Fibroblast of lung (primary cell): ENCODE results near the gene TBL1XR1. TPM values are rescaled to one million over a fixed set of nuclear protein-coding genes. Genes with fewer than 3 reads are reported as not detected.

Experiments used
- DNase-seq, 2 donors: peaks; one replicate each; pipeline versions ENCODE4 v3.0.0 to v3.0.0-alpha.2; 2010; ENCODE audit warnings: low read depth in 2 of 2
- H2AFZ ChIP-seq: 2 replicates; pipeline ENCODE4 v1.5.1; 2012; ENCODE audit warnings: low read length, control low read depth, inconsistent platforms
- H3K27ac ChIP-seq: 2 replicates; pipeline ENCODE4 v1.5.1; 2011; ENCODE audit warnings: low read length, control low read depth; ENCODE audit not compliant: insufficient read depth
- H3K27me3 ChIP-seq: 2 replicates; pipeline ENCODE4 v1.5.1; 2011; ENCODE audit warnings: mild to moderate bottlenecking, low read length; ENCODE audit not compliant: control insufficient read depth, insufficient read depth
- H3K36me3 ChIP-seq: 2 replicates; pipeline ENCODE4 v1.5.1; 2011; ENCODE audit warnings: low read length; ENCODE audit not compliant: control insufficient read depth, insufficient read depth
- H3K4me1 ChIP-seq: 2 replicates; pipeline ENCODE4 v1.5.1; 2011; ENCODE audit warnings: low read length; ENCODE audit not compliant: control insufficient read depth, insufficient read depth; ENCODE audit errors: extremely low read depth
- H3K4me2 ChIP-seq: 2 replicates; pipeline ENCODE4 v1.5.1; 2011; ENCODE audit warnings: low read length, control low read depth; ENCODE audit not compliant: insufficient read depth; ENCODE audit errors: extremely low read depth
- H3K4me3 ChIP-seq, 4 experiments: fragments of 200-600 bp in 1 of 4; sonication (generic) in 1 of 4; replicated peaks in 1 of 4; 2 replicates each; pipeline ENCODE4 v1.5.1; 2011 to 2016; ENCODE audit warnings: low read length in 4 of 4, low read depth in 3 of 4, mild to moderate bottlenecking in 3 of 4, control low read depth in 2 of 4, inconsistent platforms in 1 of 4, mixed read lengths in 1 of 4; ENCODE audit not compliant: insufficient read depth in 1 of 4; ENCODE audit errors: control extremely low read depth in 1 of 4
- H3K79me2 ChIP-seq: 2 replicates; pipeline ENCODE4 v1.5.1; 2012; ENCODE audit warnings: mild to moderate bottlenecking, low read length, inconsistent platforms; ENCODE audit not compliant: control insufficient read depth, insufficient read depth
- H3K9ac ChIP-seq: 2 replicates; pipeline ENCODE4 v1.5.1; 2011; ENCODE audit warnings: mild to moderate bottlenecking, low read length, control low read depth; ENCODE audit not compliant: insufficient read depth
- H3K9me3 ChIP-seq: 2 replicates; pipeline ENCODE4 v1.5.1; 2012; ENCODE audit warnings: low read depth, low read length; ENCODE audit not compliant: control insufficient read depth, insufficient read depth
- H4K20me1 ChIP-seq: 2 replicates; pipeline ENCODE4 v1.5.1; 2011; ENCODE audit warnings: low read length; ENCODE audit not compliant: control insufficient read depth, insufficient read depth; ENCODE audit errors: extremely low read depth
- CTCF ChIP-seq, 2 donors: IDR thresholded peaks in 1 of 2; conservative IDR thresholded peaks in 1 of 2; 1 replicate in 1 of 2; 2 replicates in 1 of 2; pipeline ENCODE4 v1.5.1; 2011 to 2012; ENCODE audit warnings: low read length in 2 of 2, control low read depth in 1 of 2, inconsistent platforms in 1 of 2, low read depth in 1 of 2, mild to moderate bottlenecking in 1 of 2
- EZH2 ChIP-seq: IDR thresholded peaks from 2 replicates; pipeline ENCODE4 v1.5.1; 2012; ENCODE audit warnings: low read length, control low read depth, mild to moderate bottlenecking; ENCODE audit errors: missing control alignments
- polyA plus RNA-seq, 2 donors: library from polyadenylated mRNA; depleted of rRNA in 1 of 2; stranded (reverse) in 1 of 2; unstranded in 1 of 2; fragments of >200 nt; gene quantifications; 2 replicates each; pipeline ENCODE4 v1.2.1, GENCODE V29; 2011 to 2012; ENCODE audit warnings: missing spikeins in 1 of 2
- total RNA-seq: library from RNA; depleted of rRNA; stranded (reverse); fragments of >200 nt; gene quantifications from 2 replicates; pipeline ENCODE4 v1.2.1, GENCODE V29; 2014

TBL1XR1 gene
- total and polyA plus RNA-seq, 2 donors (not counting 1 experiment from before 2014, with no cell fraction given): 115 to 369 TPM

GRCh38 chr3:176987901-176988650, 209.2 kb downstream of the TBL1XR1 start:
- Histone ChIP-seq H3K9ac (no peak overlapping the region), H3K9me3 (no peaks in the 10 kb centered on the region), H3K27ac (no peak overlapping the region), H3K4me1 (no peaks in the 10 kb centered on the region), H3K79me2 (no peaks in the 10 kb centered on the region), H3K4me2 (no peak overlapping the region), H3K36me3 (no peaks in the 10 kb centered on the region), H3K4me3 (no peak overlapping the region), H3K27me3 (no peaks in the 10 kb centered on the region), H2AFZ (no peak overlapping the region), H4K20me1 (no peaks in the 10 kb centered on the region)
- TF ChIP-seq EZH2: no peak
- TF ChIP-seq CTCF (conservative IDR thresholded peaks at IDR 0.05 in 1 of 2, IDR thresholded peaks at IDR 0.05 in 1 of 2; ENCODE audit: low read depth in 1 of 2, low read length in 2 of 2): no peak
- peak; percentile 66 to 69 for DNase-seq

- Histone ChIP-seq H3K4me3 (no peak overlapping the region), H4K20me1 (no peaks in the 10 kb centered on the region), H3K27ac (no peak overlapping the region), H3K36me3 (no peaks in the 10 kb centered on the region), H3K27me3 (no peaks in the 10 kb centered on the region), H3K79me2 (no peaks in the 10 kb centered on the region), H2AFZ (no peak overlapping the region), H3K9me3 (no peaks in the 10 kb centered on the region), H3K4me1 (no peaks in the 10 kb centered on the region), H3K4me2 (no peak overlapping the region), H3K9ac (no peak overlapping the region)
- DNase-seq: no peak
- no peak for TF ChIP-seq EZH2
- no peak for TF ChIP-seq CTCF (conservative IDR thresholded peaks at IDR 0.05 in 1 of 2, IDR thresholded peaks at IDR 0.05 in 1 of 2; ENCODE audit: low read depth in 1 of 2, low read length in 2 of 2)
Observed at GRCh38 chr3:176978441-176978840, 218.8 kb downstream of the TBL1XR1 start.

GRCh38 chr3:176977331-176977730, 220.0 kb downstream of the TBL1XR1 start:
- no peaks in the 10 kb centered on the region for H3K27me3 ChIP-seq
- no peaks in the 10 kb centered on the region for H4K20me1 ChIP-seq
- no peaks in the 10 kb centered on the region for H3K4me1 ChIP-seq
- TF ChIP-seq EZH2: no peak
- TF ChIP-seq CTCF (conservative IDR thresholded peaks at IDR 0.05 in 1 of 2, IDR thresholded peaks at IDR 0.05 in 1 of 2; ENCODE audit: low read depth in 1 of 2, low read length in 2 of 2): no peak
- no peak for DNase-seq
- no peak overlapping the region for H3K27ac ChIP-seq
- no peaks in the 10 kb centered on the region for H3K79me2 ChIP-seq
- no peak overlapping the region for H2AFZ ChIP-seq
- no peaks in the 10 kb centered on the region for H3K9me3 ChIP-seq
- H3K36me3 ChIP-seq: no peaks in the 10 kb centered on the region
- H3K4me3 ChIP-seq: no peak overlapping the region
- H3K4me2 ChIP-seq: no peak overlapping the region
- no peak overlapping the region for H3K9ac ChIP-seq
